Activated CD8-positive, alpha-beta memory T cell treated with anti-CD3 and anti-CD28 coated beads, Interleukin-2, amount 50 U/mL, for 1 hour (primary cell): Measurements from ENCODE around the gene INPP5A.
"Not testable (repeated sequence)": the region's sequence is repeated elsewhere in the genome, so short reads cannot be mapped to it uniquely, and the experiment has no call there.

Experiments used
- DNase-seq: peaks from one replicate; pipeline ENCODE4 v3.0.0-alpha.2; 2020; ENCODE audit errors: extremely low read depth

INPP5A gene

DNA sequence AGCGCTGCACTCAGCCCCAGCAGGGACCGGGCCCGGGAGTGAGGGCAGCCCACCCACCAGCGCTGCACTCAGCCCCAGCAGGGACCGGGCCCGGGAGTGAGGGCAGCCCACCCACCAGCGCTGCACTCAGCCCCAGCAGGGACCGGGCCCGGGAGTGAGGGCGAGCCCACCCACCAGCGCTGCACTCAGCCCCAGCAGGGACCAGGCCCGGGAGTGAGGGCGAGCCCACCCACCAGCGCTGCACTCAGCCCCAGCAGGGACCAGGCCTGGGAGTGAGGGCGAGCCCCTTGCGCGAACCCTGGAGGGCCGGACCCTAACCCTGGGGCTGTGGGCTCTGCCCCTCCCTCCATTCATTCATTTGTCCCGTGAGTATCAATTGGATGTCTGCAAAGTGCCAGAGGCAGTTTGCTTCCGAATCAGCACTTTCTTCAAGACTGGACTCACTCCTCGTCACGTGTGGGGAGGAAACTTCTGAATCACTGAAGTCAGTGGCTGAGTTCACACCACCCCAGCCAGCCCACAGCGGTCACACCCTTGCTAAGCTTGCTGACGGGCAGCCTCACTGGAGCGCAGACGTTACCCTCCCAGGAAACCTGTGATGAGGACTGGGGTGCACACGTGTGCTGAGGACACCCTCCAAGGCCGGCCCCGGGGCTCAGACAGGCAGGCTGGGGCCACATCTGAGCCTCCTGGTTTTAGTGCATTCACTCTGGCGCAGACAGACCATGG lies 205.8 kb downstream of the INPP5A start:
- DNase-seq: not testable (repeated sequence)

GRCh38 chr10:132743925-132744490 lies 206.4 kb downstream of the INPP5A start:
- no peak for DNase-seq

GRCh38 chr10:132744839-132745238 lies 207.3 kb downstream of the INPP5A start:
- no peak for DNase-seq

- no peak for DNase-seq
Measured at GRCh38 chr10:132745511-132745910, 207.9 kb downstream of the INPP5A start.

DNA sequence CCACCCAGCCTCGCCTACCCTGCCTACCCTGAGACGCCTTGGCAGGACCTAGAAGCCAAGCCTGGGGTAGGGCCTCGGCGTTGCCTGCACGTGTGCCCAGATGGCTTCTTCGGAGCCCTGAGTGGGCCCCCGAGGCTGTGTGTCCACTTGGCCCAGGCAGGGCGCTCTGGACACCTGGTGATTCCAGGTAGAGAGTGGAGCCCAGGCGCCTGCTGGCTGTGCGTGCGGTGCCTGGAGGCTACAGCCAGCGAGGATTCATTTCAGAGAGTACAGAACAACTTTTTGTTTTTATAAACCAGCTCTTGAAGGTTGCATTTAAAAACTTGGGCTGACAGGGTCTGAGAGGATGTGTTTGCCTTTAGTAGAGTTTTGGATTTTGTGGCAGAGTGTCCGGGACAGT lies 208.4 kb downstream of the INPP5A start:
- DNase-seq: no peak

DNA sequence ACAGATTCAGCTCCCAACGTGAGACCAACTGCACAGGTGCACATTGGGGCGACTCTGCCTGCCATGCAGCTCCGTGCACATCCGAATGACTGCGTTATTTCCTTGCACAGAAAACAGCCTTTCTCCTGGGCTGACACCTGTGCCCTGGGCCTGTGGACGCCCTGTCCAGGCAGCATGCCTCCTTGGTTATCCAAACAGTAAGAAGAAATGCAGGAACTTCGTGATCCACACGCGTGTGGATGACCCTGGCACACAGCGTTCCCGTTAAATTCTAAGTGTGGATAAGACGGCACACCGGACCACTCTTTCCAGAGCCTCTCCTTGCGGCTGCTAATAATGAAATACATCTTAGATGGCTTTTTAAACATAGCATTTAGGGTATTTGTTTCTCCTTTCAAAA lies 208.8 kb downstream of the INPP5A start:
- no peak for DNase-seq

DNA sequence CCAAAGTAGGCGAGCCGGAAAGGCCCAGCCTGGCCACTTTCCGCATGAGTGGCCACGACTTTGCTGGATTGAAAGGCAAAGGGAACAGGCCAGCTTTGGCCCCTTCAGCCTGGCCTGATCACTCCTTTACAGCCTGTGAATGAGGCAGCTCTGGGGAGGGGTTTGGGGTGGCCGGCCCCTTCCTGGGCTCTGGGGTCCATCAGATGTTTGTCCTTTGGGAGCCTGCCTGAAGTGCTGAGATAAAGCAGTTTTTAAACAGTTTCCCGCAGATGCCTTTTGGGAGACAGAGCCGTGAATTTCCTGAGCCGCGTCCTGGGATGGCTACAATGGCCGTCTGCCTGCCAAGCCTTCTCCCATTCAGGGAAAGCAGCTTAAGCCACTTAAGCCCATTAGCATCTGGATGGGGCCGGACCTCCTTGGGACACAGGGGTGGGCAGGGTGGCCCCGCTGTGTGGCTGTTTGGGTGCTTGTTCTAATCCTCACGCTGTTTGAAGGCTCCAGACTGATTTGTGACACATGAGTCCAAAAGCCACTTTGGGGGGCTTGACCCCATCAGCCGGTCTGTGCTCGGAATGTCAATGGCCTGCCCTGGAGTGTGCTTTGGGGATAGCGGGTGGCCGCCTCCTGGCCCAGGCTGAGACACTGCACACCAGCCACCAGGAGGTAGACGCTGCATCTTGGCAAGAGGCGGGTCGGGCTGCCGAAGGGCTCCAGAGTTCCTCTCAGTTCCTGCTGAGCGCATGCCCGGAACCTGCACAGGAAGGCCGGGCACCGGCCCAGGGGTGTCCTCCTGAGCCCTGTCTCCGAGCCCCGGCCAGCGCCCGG lies 209.4 kb downstream of the INPP5A start:
- DNase-seq: no peak

GRCh38 chr10:132748135-132748534 lies 210.5 kb downstream of the INPP5A start:
- no peak for DNase-seq

- no peak for DNase-seq
Measured at GRCh38 chr10:132748545-132749370, 211.2 kb downstream of the INPP5A start.

DNA sequence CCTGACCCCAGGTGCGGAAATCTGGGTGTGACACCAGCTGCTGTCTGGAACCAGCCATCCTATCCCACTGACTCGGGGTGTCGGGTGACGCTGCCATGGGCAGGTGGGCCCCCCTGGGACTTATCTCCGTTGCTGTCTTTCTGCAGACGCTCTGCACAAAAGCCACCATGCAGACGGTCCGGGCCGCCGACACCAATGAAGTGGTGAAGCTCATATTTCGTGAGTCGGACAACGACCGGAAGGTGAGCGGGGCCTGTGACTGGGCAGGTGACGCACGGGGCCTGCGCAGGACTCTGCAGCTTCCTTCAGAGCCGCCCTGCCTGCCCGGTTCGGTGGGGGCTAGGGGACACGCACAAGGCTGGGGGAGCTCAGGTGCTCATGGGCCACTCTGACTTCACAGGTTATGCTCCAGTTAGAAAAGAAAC lies 211.8 kb downstream of the INPP5A start:
- no peak for DNase-seq

- DNase-seq: no peak
Measured at GRCh38 chr10:132750936-132751335, 213.3 kb downstream of the INPP5A start.

DNA sequence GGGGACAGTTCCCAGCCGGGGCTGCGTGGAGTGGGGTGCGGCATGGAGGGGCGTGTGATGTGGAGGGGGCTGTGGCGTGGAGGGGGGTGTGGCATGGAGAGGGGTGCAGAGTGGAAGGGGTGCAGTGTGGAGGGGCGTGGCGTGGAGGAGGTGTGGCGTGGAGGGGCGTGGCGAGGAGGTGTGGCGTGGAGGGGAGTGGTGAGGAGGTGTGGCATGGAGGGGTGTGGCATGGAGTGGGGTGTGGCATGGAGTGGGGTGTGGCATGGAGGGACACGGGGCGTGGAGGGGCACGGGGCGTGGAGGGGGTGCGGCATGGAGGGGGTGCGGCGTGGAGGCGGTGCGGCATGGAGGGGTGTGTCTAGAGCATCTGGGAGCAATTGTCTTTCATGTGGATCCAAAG lies 214.8 kb downstream of the INPP5A start:
- DNase-seq: no peak

GRCh38 chr10:132752961-132753360 lies 215.4 kb downstream of the INPP5A start:
- DNase-seq: no peak

DNA sequence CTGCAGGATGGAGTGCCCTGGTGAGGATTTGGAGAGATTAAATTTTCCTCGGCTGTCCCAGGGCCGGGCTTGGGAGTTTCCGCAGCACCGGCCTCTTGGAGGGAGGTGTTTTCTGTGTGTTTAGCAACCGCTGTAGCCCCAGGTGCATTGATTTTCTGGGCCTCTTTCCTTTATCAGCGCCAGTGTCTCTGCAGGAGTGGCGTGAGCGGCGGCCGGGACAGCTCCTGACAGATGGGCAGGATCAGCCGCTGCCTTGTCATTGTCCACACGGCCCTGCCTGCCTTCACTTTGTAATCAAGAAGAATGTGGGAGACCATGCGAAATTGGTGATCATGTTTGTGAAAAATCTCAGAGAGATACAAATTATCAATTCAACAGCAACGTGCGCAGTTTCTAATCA lies 216.0 kb downstream of the INPP5A start:
- DNase-seq: no peak

GRCh38 chr10:132754071-132754470 lies 216.5 kb downstream of the INPP5A start:
- DNase-seq: no peak

DNA sequence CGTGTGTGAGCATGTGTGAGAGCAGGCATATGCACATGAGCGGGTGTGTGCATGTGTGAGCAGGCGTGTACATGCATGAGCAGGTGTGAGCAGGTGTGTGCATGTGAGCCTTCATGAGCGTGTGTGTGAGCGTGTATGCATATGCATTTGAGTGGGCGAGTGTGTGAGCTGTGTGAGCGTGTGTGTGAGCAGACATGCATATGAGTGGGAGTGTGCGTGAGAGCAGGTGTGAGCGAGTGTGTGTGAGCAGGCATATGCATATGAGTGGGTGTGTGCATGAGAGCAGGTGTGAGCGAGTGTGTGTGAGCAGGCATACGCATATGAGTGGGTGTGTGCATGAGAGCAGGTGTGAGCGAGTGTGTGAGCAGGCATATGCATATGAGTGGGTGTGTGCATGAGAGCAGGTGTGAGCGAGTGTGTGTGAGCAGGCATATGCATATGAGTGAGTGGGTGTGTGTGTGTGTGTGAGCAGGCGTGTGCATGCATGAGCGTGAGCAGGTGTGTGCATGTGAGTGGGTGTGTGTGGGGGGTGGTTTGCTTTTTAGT lies 217.7 kb downstream of the INPP5A start:
- no peak for DNase-seq

DNA sequence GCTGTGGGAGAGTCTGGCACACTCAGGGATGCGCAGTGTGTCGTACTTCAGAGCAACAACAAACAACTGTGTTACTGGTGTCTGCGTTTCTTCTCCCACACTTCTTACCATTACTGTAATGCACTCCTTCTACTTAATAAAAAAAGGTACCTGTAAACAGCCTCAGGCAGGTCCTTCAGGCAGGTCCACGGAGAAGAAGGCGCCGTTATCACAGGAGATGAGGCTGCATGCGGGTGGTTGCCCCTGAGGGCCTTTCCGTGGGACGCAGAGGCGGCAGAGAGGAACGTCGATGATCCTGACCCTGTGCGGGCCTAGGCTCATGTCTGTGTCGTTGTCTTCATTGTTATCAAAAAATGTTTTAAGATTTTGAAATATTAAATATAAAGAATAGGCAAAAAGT lies 219.0 kb downstream of the INPP5A start:
- DNase-seq: no peak

DNA sequence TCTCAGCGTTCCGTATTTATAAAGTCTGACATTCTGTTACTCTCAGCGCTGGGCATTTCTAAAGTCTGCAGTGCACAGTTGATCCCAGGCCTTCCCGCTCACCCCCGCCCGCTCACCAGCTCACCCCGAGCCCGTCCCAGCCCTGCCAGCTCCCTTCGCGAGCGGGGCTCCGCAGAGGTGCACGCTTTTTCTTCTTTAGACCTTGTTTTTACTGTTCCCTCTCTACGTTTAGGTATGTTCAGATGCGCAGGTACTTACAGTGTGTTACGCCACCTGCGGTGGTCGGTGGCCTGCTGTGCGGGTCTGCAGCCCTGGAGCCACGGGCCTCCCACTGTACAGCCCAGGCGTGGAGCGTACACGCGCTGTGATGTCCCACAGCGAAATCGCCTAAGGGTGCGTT lies 219.6 kb downstream of the INPP5A start:
- DNase-seq: no peak

DNA sequence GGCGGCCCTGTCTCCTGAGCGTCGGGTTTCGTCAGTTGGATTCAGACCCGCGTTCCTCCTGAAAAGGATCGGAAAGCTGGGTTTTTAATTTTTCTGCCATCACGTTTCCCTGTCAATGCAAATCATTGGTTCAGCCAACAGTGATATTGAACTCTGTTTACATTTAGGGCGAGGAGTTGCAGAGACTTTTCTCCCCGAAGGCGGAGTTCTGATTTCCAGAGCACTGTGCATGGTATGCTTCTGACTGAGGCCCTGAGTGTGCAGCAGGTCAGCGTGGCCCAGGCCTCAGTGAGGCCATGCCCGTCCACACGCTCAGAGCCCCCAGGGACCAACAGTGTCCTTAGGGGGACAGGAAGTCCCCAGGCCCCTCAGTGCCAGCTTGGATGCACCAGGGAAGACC lies 221.3 kb downstream of the INPP5A start:
- DNase-seq: no peak

- no peak for DNase-seq
Measured at GRCh38 chr10:132761395-132762060, 223.9 kb downstream of the INPP5A start.

GRCh38 chr10:132762267-132762666 lies 224.7 kb downstream of the INPP5A start:
- DNase-seq: no peak
